ENCODE data around the gene UBAP1. TPM values are rescaled to one million over a fixed set of nuclear protein-coding genes. Genes with fewer than 3 reads are reported as not detected.
"Not testable (repeated sequence)": the region's sequence is repeated elsewhere in the genome, so short reads cannot be mapped to it uniquely, and the experiment has no call there.

The UBAP1 gene
- total RNA-seq, 1 donor from 2014 or later = 35.2 TPM

DNA sequence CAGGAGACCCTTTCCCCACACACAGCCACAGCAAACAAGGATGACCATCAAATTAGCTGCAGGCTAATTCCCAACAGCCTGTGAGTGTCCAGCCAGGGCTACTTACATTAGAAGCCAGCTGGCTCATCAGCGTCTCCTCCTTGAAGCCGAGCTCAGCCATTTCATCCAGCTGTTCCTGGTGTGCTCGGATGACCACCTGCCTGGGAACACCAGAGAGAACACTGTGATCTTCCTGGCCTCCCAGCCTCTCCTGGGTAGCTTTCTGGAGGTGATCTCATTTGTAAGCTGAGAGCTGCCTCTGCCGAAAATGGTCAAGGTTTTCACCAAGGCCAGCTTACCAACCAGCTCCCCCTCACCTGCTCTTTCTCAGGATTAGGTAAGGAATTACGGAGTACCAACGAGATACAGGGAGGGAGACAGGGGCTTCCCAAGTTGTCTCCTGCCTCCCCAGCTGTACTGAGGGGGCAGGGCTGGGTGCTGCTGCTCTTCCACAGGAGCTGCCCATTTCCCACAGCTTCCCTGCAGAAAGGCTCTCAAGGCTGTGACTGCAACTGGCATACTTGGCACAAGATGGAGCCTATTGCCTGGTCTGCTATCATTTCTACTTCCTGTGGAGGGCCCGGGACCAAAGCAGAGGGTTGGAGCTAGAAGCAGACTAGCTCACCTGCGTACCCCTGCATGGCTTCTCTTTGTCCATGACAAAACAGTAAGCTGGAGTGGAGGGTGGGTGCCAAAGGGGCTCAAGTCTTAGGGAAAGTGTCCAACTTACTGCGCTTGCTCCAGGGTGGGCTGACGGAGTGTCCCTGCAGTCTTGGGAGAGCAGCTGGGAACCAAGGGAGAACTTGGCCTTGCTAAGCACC, 76.4 kb downstream of the UBAP1 start:
- intact Hi-C loops (cut with micrococcal nuclease) = no loop called here

DNA sequence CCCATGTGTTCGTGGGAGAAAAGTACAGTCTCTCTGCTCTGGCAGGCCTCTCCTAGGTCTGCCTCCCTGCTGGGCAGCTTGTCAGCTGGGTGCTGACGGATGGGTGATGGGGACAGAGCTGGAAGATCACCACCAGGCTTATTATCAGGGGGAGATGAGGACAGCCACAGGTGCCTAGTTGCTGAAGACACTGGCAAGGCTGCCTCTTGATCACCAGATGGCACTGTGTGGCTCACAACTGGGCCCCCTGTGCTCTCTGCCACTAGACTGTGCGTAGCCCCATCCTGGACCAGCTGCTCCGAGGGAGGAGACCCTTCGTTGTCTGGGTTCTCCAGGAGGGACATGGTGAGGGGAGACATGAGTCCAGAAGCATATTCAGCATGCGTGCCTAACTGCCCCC, 77.3 kb downstream of the UBAP1 start:
- intact Hi-C loops (cut with micrococcal nuclease) = no loop called here

- intact Hi-C loops (cut with micrococcal nuclease) = no loop called here
These were observed 78.2 kb downstream of the UBAP1 start for GRCh38 chr9:34256987-34257585.

DNA sequence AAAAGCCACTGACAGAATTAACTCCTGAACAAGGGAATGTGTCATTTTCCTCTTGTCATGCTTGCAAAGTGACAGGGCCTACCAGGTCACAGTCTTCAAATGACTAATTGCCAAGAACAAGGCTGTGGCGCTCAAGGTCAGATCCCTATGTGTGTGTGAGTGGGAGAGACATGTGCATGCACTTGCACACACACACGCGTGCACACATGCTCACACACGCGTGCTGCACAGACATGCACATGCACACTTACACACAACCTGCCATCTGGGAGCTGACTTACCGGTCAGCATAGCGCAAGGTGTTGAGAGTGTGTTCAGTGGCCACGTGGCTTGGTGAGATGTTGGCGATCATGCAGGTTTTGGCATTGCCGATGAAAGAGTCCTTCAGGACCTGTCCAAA, 80.5 kb downstream of the UBAP1 start:
- intact Hi-C loops (cut with micrococcal nuclease) = no loop called here

- intact Hi-C loops (cut with micrococcal nuclease) = no loop called here
These were observed 84.1 kb downstream of the UBAP1 start for GRCh38 chr9:34262971-34263370.

- intact Hi-C loops (cut with micrococcal nuclease) = no loop called here
These were observed 88.8 kb downstream of the UBAP1 start for GRCh38 chr9:34267660-34268059.

GRCh38 chr9:34271265-34272006, 92.6 kb downstream of the UBAP1 start:
- intact Hi-C loops (cut with micrococcal nuclease) = no loop called here

DNA sequence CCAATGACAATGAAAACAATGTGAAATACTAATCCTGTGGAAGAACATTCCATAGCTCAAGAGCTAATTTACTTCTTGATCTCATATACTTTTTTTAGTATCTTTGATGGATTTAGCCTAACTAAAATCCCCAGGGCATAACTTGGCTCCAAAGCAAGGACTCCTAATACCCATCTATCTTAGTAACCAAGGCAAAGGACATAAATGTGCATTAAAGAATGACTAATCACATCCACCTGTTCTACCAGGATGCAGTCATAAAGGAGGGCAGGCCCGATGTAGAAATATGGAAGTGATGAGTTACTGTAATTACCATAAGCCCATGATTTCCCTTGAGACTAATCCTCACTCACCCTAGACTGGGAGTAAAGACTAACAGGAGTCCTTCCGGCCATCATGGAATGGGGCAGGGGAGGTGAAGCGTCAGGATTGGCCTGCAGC, 93.3 kb downstream of the UBAP1 start:
- intact Hi-C loops (cut with micrococcal nuclease) = no loop called here

GRCh38 chr9:34273588-34273987, 94.7 kb downstream of the UBAP1 start:
- intact Hi-C loops (cut with micrococcal nuclease) = not testable (repeated sequence)

DNA sequence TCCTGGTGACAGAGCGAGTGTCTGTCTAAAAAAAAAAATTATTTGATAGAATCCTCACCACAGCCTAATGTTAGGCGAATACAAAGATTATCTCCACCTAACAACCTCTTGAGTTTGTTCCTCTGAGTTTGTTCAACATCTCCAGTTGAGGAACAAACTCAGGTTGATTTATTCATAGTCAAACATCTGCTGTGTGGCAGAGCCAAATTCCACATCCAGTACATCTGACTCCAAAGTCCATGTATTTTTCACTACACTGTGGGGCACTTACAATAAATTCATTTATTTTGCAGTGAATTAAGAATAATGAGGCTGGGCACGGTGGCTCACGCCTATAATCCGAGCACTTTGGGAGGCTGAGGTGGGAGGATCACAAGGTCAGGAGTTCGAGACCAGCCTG, 97.0 kb downstream of the UBAP1 start:
- intact Hi-C loops (cut with micrococcal nuclease) = no loop called here

GRCh38 chr9:34276772-34277171, 97.9 kb downstream of the UBAP1 start:
- intact Hi-C loops (cut with micrococcal nuclease) = no loop called here

DNA sequence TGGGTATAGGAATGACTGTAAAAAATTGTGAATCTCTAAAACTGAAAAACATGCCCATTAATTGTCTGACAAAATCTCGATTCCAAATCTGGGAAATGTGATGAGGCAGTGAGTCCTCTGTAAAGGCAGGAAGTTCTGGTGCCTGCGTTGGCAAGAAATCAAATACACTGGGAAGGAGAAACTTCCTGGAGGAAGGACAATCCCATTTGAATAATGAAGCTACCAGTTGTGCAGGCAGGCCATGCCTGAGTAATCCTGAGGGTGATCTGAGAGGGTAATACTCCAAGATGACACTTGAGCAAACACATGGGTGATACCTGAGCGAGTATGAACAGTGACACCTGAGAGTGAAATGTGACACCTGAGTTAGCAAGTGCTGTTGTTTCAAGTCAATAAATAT, 100.6 kb downstream of the UBAP1 start:
- intact Hi-C loops (cut with micrococcal nuclease) = no loop called here

- intact Hi-C loops (cut with micrococcal nuclease) = no loop called here
These were observed 103.3 kb downstream of the UBAP1 start for GRCh38 chr9:34282096-34282495.

- intact Hi-C loops (cut with micrococcal nuclease) = no loop called here
These were observed 110.3 kb downstream of the UBAP1 start for GRCh38 chr9:34289159-34289558.

- intact Hi-C loops (cut with micrococcal nuclease) = no loop called here
These were observed 112.2 kb downstream of the UBAP1 start for GRCh38 chr9:34291023-34291422.

DNA sequence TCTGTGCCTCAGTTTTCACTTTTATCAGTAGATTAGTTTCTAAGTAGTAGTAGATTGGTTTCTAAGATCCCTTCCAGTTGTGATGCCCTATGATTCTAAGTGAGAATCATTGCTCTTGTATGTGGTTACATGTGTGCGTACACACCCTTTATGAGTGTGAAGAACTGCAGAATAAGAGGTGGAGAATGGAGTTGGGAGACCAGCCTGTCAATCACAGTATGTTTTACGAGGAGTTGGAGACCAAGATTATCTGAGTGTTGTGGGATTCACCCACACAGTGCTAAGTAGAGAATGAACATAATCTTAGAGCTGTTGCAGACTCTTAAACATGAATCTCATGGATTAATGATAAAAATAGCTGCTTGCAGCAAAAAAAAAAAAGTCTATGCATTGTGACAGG, 112.6 kb downstream of the UBAP1 start:
- intact Hi-C loops (cut with micrococcal nuclease) = no loop called here

GRCh38 chr9:34292552-34292951, 113.7 kb downstream of the UBAP1 start:
- intact Hi-C loops (cut with micrococcal nuclease) = no loop called here

DNA sequence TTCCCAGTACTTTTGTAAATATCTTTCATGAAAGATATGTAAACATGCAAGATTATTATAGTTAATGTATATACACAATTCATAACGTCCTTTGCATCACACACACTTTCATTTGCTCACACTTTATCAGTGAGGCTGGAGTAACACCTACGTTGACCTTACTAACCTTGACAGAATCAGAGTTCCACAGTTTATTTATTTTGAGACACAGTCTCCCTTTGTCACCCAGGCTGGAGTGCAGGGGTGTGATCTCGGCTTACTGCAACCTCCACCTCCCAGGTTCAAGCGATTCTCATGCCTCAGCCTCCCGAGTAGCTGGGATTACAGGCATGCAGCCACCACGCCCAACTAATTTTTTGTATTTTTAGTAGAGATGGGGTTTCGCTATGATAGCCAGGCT, 122.2 kb downstream of the UBAP1 start:
- intact Hi-C loops (cut with micrococcal nuclease) = not testable (repeated sequence)

Data from T-helper 1 cell treated with Interleukin-12 subunit alpha and Interleukin-12 subunit beta and Interleukin-4 antibody, amounts not matched to agents 30 ng/mL and 1 ng/mL, for 36 hours (primary cell).